Hepatocyte (in vitro differentiated cells): ENCODE measurements around the gene KCNQ1.

Experiments used
- CTCF ChIP-seq: fragments of 200-600 bp; sonication (generic); IDR thresholded peaks from 2 replicates; pipeline ENCODE4 v1.5.1; 2016; ENCODE audit warnings: antibody characterized with exemption, mild to moderate bottlenecking; ENCODE audit not compliant: poor library complexity
- EZH2 ChIP-seq: fragments of 200-600 bp; sonication (generic); IDR thresholded peaks from 2 replicates; pipeline ENCODE4 v1.6.1; 2016; ENCODE audit warnings: antibody characterized with exemption, mild to moderate bottlenecking, borderline replicate concordance
- EZH2phosphoT487 ChIP-seq: fragments of 200-600 bp; sonication (generic); IDR thresholded peaks from one replicate; pipeline ENCODE4 v1.6.1; 2018; ENCODE audit warnings: antibody characterized with exemption, mild to moderate bottlenecking, low read depth, moderate library complexity; ENCODE audit not compliant: unreplicated experiment, severe bottlenecking

GRCh38 chr11:2690596-2691354 is 246.0 kb downstream of the KCNQ1 start:
- TF ChIP-seq CTCF (no peak), EZH2 (no peak), EZH2phosphoT487 (no peak)
